Pancreas (tissue), 10 donors: ENCODE data around the gene LDLRAD4. TPM values are rescaled to one million over a fixed set of nuclear protein-coding genes. Genes with fewer than 3 reads are reported as not detected.

Source experiments
- ATAC-seq, 4 donors: fragments of 200-7000 bp; cut with Tn5 transposase; one replicate each; pipeline versions ENCODE4 v1.8.0 to v1.9.1; 2020; ENCODE audit warnings: mild to moderate bottlenecking in 4 of 4, moderate library complexity in 4 of 4
- DNase-seq, 6 donors: peaks; one replicate each; pipeline ENCODE4 v3.0.0-alpha.2; 2020
- FAIRE-seq: peaks from 2 replicates; lab custom pipeline; 2012; peaks lifted over from hg19 to GRCh38; lab: Jason Lieb, UNC
- H3K27ac ChIP-seq, 4 donors: fragments of 200-600 bp; sonication (generic); 1 replicate in 3 of 4; 2 replicates in 1 of 4; pipeline versions ENCODE4 v1.5.0 to v1.8.0; 2020
- H3K27me3 ChIP-seq, 4 donors: fragments of 200-600 bp; one replicate each; pipeline ENCODE4 v1.8.0; 2021
- H3K36me3 ChIP-seq, 3 donors: fragments of 200-600 bp; sonication (generic) in 1 of 3; one replicate each; pipeline versions ENCODE4 v1.5.0 to v1.8.0; 2020 to 2021
- H3K4me1 ChIP-seq, 3 donors: fragments of 200-600 bp; one replicate each; pipeline ENCODE4 v1.8.0; 2021
- H3K4me3 ChIP-seq, 4 donors: fragments of 200-600 bp; sonication (generic) in 2 of 4; one replicate each; pipeline versions ENCODE4 v1.5.0 to v1.8.0; 2020 to 2021
- H3K9me3 ChIP-seq, 4 donors: fragments of 200-600 bp; one replicate each; pipeline ENCODE4 v1.8.0; 2021
- CTCF ChIP-seq, 4 donors: fragments of 200-600 bp; sonication (generic) in 3 of 4; IDR thresholded peaks; one replicate each; pipeline versions ENCODE4 v1.5.0 to v1.8.0; 2021; ENCODE audit warnings: antibody characterized with exemption in 4 of 4
- WGBS, 2 donors: extraction: QIAGEN DNeasy Blood & Tissue Kit; methylation state at CpG; one replicate each; pipeline ENCODE4 v1.1.7; 2013; 5-methylcytosine and 5-hydroxymethylcytosine counted together
- intact Hi-C, 3 donors: fragments of 100-400 bp; cut with DNase I; formaldehyde crosslinking; loops; one replicate each; pipeline versions ENCODE4 v1.11.1 to v1.14.2; 2022
- polyA plus RNA-seq, 2 donors: library from polyadenylated mRNA; stranded (reverse); fragments of 200-250 nt; gene quantifications; one replicate each; pipeline ENCODE4 v1.2.3, GENCODE V29; 2013
- total RNA-seq, 6 donors: library from RNA; stranded (reverse); fragmentation: NEBNext Ultra II Directional in 4 of 6; extraction: Animal tissue kit (Norgen Biotek cat#: 25700) in 4 of 6; gene quantifications; one replicate each; pipeline versions ENCODE4 v1.2.1 to v1.2.4, GENCODE V29; 2021 to 2023
- donor health status: healthy with polysubstance abuse.
- donor health status: DM: no; HTN: no; CAD: no; lungs with moderate emphysema.
- donor health status: DM: no; HTN: no; CAD: no.
- donor health status: control.
- donor health status: control.
- donor health status: Bipolar disorder and iron deficiency.
- donor health status: DM: yes; HTN: yes; CAD: no.
- donor health status: DM: no; HTN: no; CAD: no.
- donor health status: DM: no; HTN: no; CAD: no.
- donor health status: DM: yes; HTN: yes; CAD: no.

Gene LDLRAD4
- total and polyA plus RNA-seq, 8 donors: 2.5 to 21.8 (median 5.7) TPM

- WGBS, 2 donors: 77 to 80% methylated on average over 3 of the region's 3 CpGs
These were observed 142.9 kb downstream of the LDLRAD4 start for GRCh38 chr18:13361431-13361830.

GRCh38 chr18:13362051-13362450, 143.5 kb downstream of the LDLRAD4 start:
- Histone ChIP-seq H3K36me3 (no peaks in the 10 kb centered on the region), H3K27me3 (no peaks in the 10 kb centered on the region), H3K4me1 (no peaks in the 10 kb centered on the region), H3K27ac (no peak overlapping the region), H3K4me3 (no peak overlapping the region), H3K9me3 (no peaks in the 10 kb centered on the region)
- no peak for TF ChIP-seq CTCF (IDR thresholded peaks at IDR 0.05)
- intact Hi-C loops: no loop called here
- FAIRE-seq: no peak
- no peak for DNase-seq
- WGBS, 2 donors: 63 to 65% methylated on average over 8 of the region's 8 CpGs
- no peak for ATAC-seq

More at GRCh38 chr18:13361431-13361830, 142.9 kb downstream of the LDLRAD4 start:
- ATAC-seq: no peak
- DNase-seq: no peak
- Histone ChIP-seq H3K4me1 (no peaks in the 10 kb centered on the region), H3K36me3 (no peaks in the 10 kb centered on the region), H3K27me3 (no peaks in the 10 kb centered on the region), H3K4me3 (no peak overlapping the region), H3K9me3 (no peaks in the 10 kb centered on the region), H3K27ac (no peak overlapping the region)
- FAIRE-seq: no peak
- intact Hi-C loops: no loop called here
- TF ChIP-seq CTCF (IDR thresholded peaks at IDR 0.05): no peak

DNA sequence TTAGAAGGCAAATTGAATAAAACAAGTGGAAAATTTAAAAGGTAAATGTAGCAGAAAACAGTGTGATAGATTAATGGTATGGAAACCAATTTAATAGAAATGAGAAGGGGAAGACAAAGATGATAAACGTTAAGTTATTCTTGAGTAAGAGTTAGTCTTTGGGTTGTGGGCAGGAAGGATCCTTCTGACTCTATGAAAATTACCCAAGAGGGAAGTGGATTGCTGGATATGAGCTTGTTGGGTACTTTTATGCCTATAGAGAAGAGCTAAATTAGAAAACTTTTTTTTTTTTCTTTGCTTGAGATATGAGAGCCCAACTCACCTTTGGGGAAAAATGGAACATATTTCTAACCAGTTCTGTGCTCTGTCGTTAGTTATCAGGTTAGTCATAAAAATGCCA, 144.0 kb downstream of the LDLRAD4 start:
- H3K4me1 ChIP-seq: no peaks in the 10 kb centered on the region
- WGBS, 2 donors: 70 to 75% methylated on average over 2 of the region's 2 CpGs
- DNase-seq (no peak), FAIRE-seq (no peak), ATAC-seq (peak in 1 of 4 donors; percentile 18)
- H3K9me3 ChIP-seq: no peaks in the 10 kb centered on the region
- H3K36me3 ChIP-seq: no peaks in the 10 kb centered on the region
- no peak overlapping the region for H3K4me3 ChIP-seq
- TF ChIP-seq CTCF (IDR thresholded peaks at IDR 0.05): no peak
- no peaks in the 10 kb centered on the region for H3K27me3 ChIP-seq
- H3K27ac ChIP-seq: no peak overlapping the region
- intact Hi-C loops: no loop called here

GRCh38 chr18:13363359-13363758, 144.8 kb downstream of the LDLRAD4 start:
- DNase-seq (no peak), FAIRE-seq (no peak), ATAC-seq (no peak)
- H3K4me1 ChIP-seq: no peaks in the 10 kb centered on the region
- H3K4me3 ChIP-seq: no peak overlapping the region
- no peaks in the 10 kb centered on the region for H3K9me3 ChIP-seq
- H3K27ac ChIP-seq: no peak overlapping the region
- intact Hi-C loops: no loop called here
- H3K27me3 ChIP-seq: no peaks in the 10 kb centered on the region
- WGBS, 2 donors: 61 to 63% methylated on average over 4 of the region's 4 CpGs
- H3K36me3 ChIP-seq: no peaks in the 10 kb centered on the region
- no peak for TF ChIP-seq CTCF (IDR thresholded peaks at IDR 0.05)

- Histone ChIP-seq H3K4me1 (no peaks in the 10 kb centered on the region), H3K4me3 (no peak overlapping the region), H3K36me3 (no peaks in the 10 kb centered on the region), H3K27me3 (no peaks in the 10 kb centered on the region), H3K27ac (no peak overlapping the region), H3K9me3 (no peaks in the 10 kb centered on the region)
- ATAC-seq (no peak), DNase-seq (no peak), FAIRE-seq (no peak)
- intact Hi-C loops: no loop called here
- 61 to 63% methylated on average over 7 of the region's 7 CpGs for WGBS, 2 donors
- no peak for TF ChIP-seq CTCF (IDR thresholded peaks at IDR 0.05)
These were observed 146.2 kb downstream of the LDLRAD4 start for GRCh38 chr18:13364721-13365205.
